HG03280 (cell line): ENCODE results near the gene HMGCS1.
A peak's percentile ranks its signal among the peaks of the same experiment; 100 is the strongest.
"Not testable (repeated sequence)": the region's sequence is repeated elsewhere in the genome, so short reads cannot be mapped to it uniquely, and the experiment has no call there.

ENCODE experiments used
- ATAC-seq: cut with Tn5 transposase; IDR thresholded peaks from one replicate; pipeline ENCODE4 v1.9.1; 2021; ENCODE audit warnings: mild to moderate bottlenecking, moderate library complexity; ENCODE audit not compliant: unreplicated experiment

Gene HMGCS1

DNA sequence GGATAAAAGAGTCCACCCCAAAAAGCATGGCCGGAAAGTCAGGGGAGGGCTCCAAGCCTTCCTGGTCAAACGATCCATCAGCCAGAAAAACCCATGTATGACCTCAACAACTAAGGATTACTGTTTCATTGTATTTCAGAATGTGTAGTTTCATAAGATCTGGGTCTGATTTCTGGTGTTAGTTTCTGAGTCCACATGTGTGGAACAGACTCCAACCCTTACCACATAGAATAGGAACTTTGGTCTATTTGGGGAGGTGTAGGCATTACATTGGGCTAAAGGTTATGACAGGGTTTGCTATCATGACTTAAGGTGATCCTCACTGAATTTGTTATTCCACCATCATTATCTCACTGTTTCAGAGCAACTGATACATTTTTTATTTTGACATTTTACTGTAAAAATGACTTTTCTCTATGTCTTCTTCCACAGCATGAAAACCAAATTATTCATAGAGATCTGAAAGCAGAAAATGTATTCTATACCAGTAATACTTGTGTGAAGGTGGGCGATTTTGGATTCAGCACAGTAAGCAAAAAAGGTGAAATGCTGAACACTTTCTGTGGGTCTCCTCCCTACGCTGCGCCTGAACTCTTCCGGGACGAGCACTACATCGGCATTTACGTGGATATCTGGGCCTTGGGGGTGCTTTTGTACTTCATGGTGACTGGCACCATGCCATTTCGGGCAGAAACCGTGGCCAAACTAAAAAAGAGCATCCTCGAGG lies 33.5 kb downstream of the HMGCS1 start:
- no peak for ATAC-seq

DNA sequence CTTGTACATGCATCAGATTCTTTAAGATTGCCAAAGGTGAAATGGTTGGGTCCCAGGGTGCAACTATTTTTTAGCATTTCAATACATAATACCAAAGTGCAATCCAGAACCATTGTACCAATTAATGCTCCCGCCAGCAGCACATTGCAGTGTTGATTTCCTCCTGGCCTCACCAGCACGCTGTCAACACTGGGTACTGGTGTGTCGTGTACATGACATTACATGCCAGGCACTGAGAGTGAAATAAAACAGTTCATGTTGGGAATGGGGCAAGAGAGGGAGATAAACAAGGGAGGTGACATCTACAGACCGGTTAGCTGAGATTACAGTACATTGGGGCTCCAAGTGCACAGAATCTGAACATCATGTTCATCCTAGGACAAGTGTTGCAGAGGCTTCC lies 37.8 kb downstream of the HMGCS1 start:
- ATAC-seq = no peak

DNA sequence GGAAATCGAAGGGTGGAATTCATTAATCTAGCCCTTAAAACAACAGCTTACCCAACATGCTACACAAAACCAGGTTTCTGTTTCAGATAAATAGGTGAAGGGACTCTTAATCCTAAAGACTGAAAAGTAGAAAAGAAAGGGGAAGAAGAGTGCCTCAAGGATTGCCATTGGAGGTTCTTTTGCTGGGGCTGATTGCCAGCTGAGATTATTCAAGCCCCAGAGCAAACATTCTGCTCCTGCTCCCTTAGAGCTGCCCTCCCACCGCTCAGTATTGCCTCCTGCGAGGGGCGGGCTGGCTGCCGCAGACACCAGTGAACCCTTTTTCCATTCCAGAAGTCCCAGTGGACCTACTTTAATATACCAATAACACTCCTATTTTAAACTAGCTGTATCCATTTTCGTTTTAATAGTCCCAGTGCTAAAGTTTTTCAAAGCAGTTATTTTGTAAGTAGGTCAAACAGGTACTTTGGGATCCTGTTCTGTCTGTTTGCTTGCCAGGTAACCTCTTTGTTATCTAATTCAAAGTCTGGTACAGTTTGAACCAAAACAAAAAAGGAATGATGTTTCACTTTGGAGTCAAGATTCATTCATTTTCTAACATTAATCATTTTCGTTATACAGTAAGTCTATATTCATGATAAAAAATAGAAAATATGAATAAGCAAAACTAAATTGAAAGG lies 38.6 kb downstream of the HMGCS1 start:
- no peak for ATAC-seq

GRCh38 chr5:43273552-43273951 lies 39.7 kb downstream of the HMGCS1 start:
- ATAC-seq = no peak

DNA sequence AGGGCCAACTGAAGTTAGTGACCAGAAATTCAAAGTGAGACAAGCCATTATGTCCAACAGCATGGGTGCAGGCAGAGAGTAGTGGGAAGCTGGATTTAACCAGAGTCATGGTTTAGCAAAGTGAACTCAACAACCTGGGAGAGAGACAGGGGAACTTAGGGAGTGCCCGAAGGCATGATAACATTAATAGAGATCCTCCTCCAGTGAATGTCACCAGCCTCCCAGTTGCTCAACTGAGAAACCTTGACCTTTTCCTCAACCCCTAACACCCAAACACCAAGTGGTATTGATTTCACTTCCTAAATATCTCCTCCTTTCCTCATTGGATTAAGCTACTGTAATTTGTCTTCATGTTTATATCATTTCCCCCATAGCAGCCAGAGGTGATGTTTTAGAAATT lies 42.6 kb downstream of the HMGCS1 start:
- ATAC-seq = no peak

GRCh38 chr5:43268188-43268820 lies 44.9 kb downstream of the HMGCS1 start:
- ATAC-seq = peak; percentile 55

DNA sequence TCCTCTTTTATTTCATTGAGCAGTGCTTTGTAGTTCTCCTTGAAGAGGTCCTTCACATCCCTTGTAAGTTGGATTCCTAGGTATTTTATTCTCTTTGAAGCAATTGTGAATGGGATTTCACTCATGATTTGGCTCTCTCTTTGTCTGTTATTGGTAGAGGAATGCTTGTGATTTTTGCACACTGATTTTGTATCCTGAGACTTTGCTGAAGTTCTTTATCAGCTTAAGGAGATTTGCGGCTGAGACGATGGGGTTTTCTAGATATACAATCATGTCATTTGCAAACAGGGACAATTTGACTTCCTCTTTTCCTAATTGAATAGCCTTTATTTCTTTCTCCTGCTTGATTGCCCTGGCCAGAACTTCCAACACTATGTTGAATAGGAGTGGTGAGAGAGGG lies 50.9 kb downstream of the HMGCS1 start:
- not testable (repeated sequence) for ATAC-seq

DNA sequence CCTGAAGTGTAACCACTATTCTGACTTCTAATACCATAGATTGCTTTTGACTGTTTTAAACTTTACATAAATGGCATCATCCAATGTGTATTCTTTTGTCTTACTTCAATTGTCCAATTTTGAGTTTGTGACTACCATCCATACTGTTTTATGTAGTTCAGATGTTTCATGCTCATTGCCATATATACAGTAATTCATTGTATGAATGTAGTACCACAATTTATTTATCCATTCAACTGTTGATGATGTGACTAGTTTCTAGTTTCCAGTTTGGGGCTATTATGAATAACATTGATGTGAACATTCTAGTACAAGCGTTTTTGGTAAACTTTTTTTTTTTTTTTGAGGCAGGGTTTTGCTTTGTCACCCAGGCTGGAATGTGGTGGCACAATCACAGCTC lies 55.1 kb downstream of the HMGCS1 start:
- ATAC-seq = no peak

DNA sequence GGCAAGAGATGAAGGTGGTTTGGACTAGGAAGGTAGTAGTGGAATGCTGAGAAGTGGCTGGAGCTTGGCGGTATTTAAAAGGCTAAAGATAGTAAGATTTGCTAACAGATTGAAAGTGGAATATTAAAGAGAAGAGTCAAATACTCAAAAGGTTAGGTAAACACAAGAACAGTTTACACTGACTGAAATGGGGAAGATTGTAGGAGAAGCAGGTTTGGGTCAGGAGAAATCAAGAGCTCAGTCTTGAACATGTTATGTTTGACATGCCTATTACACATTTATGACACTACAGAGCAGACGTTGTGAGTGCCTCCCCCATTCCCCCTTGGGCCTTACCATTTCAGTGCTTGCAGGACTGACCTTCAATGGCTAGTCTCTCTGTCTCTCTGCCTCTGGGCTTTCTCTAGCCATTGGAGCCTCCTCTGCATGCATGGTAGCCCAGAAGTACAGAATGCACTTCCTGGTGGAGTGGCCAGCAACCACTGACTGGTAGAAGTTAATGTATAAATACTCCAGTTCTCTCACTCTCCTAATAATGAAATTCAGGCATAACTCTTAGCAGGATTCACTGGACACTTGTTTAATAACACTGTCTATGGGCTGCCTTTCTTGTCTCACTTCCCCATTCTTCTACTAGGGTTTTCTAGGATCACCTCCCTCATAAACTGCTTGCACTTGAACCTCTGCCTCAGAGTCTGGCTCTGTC lies 56.8 kb downstream of the HMGCS1 start:
- ATAC-seq = no peak

- ATAC-seq = no peak
These were observed 57.5 kb downstream of the HMGCS1 start for GRCh38 chr5:43255704-43256103.

GRCh38 chr5:43251754-43252153 lies 61.5 kb downstream of the HMGCS1 start:
- ATAC-seq = no peak

GRCh38 chr5:43245724-43246385 lies 67.4 kb downstream of the HMGCS1 start:
- ATAC-seq = peak; percentile 55

DNA sequence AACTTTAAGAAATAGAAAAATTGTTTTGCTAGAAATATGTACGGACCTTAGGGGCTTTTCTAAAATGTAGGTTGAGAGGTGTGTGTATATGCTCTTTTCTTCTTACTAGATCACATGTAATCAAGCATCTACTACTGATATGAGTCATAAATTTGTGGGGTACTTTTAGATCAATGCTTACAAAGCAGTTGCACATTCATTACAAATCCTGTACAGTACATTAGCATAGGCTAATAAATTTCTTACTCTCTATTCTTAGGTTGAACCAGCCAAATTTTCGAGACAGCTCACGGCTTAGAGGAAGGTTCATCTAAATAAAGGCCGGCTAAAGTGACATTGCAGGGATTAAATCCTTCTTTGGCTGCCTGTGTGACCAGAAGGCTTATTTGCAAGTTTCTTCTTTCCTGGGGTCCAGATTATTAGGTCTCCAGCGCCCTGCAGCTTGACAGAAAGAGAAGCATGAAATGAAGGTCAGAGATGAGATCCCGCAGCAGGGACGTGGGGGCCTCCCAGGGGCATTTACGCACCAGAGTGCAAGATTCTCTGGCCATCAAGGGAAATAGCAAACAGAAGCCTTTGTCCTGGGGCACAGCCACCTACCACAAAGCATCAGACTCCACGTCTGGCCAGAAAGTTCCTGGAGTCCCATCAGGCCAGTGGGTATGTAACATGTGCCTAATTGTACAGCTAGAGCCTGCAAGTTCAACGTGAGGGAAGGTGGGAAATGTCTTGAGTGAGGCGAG lies 68.2 kb downstream of the HMGCS1 start:
- ATAC-seq = peak; percentile 67

GRCh38 chr5:43243270-43243669 lies 69.9 kb downstream of the HMGCS1 start:
- ATAC-seq = no peak

DNA sequence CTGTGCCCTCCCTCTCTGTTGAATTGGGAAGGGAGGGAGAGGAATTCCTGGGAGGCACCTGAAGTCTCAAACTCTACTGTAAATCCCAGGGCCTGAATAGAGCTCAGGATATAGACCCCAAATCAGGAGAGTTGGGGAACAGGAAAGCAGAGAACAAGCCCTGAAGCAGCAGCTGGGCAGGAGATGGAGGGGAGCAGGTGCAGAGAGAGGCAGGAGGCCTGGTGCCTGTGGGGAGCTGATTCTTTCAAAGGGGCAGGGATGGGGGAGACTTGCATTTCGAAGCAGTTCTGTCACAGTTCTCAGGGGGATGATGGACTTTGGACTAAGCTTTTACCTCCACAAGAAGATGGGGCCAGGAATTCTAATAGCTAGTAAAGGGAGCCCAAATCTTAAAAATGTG lies 71.0 kb downstream of the HMGCS1 start:
- no peak for ATAC-seq
